Measurements from ENCODE around the gene PSME4. TPM values are rescaled to one million over a fixed set of nuclear protein-coding genes. Genes with fewer than 3 reads are reported as not detected.
"Not testable (repeated sequence)": the region's sequence is repeated elsewhere in the genome, so short reads cannot be mapped to it uniquely, and the experiment has no call there.

The PSME4 gene
- total RNA-seq, 4 donors from 2014 or later, result 20.0 to 94.5 (median 78.8) TPM

- TF ChIP-seq POLR2A (IDR thresholded peaks at IDR 0.05), result no peak
- no peak for TF ChIP-seq CTCF (IDR thresholded peaks at IDR 0.05)
- H3K27me3 ChIP-seq, result no peaks in the 10 kb centered on the region
- intact Hi-C loops (cut with DNase I; ENCODE audit: low total_unique reads), result no loop called here
- no peaks in the 10 kb centered on the region for H3K4me1 ChIP-seq
- H3K9me3 ChIP-seq, result no peaks in the 10 kb centered on the region
- no peak overlapping the region for H3K27ac ChIP-seq
- no peak for DNase-seq
- H3K36me3 ChIP-seq, result no peaks in the 10 kb centered on the region
- no peak overlapping the region for H3K4me3 ChIP-seq
Observed at GRCh38 chr2:53941749-53942148, 29.0 kb downstream of the PSME4 start.

- Histone ChIP-seq H3K9me3 (no peaks in the 10 kb centered on the region), H3K27ac (no peak overlapping the region), H3K4me3 (no peak overlapping the region), H3K27me3 (no peaks in the 10 kb centered on the region), H3K36me3 (no peaks in the 10 kb centered on the region), H3K4me1 (no peaks in the 10 kb centered on the region)
- intact Hi-C loops (cut with DNase I; ENCODE audit: low total_unique reads), result no loop called here
- TF ChIP-seq CTCF (IDR thresholded peaks at IDR 0.05) (no peak), POLR2A (IDR thresholded peaks at IDR 0.05) (no peak)
- no peak for DNase-seq
Observed at GRCh38 chr2:53939656-53940055, 31.1 kb downstream of the PSME4 start.

GRCh38 chr2:53938904-53939303 lies 31.9 kb downstream of the PSME4 start:
- DNase-seq, result no peak
- Histone ChIP-seq H3K27me3 (no peaks in the 10 kb centered on the region), H3K4me3 (no peak overlapping the region), H3K27ac (no peak overlapping the region), H3K4me1 (no peaks in the 10 kb centered on the region), H3K36me3 (no peaks in the 10 kb centered on the region), H3K9me3 (no peaks in the 10 kb centered on the region)
- intact Hi-C loops (cut with DNase I; ENCODE audit: low total_unique reads), result no loop called here
- TF ChIP-seq CTCF (IDR thresholded peaks at IDR 0.05), result no peak
- TF ChIP-seq POLR2A (IDR thresholded peaks at IDR 0.05), result no peak

- Histone ChIP-seq H3K27me3 (no peaks in the 10 kb centered on the region), H3K4me3 (no peak overlapping the region), H3K27ac (peak overlapping the region; percentile 57 to 74), H3K9me3 (no peaks in the 10 kb centered on the region), H3K4me1 (no peaks in the 10 kb centered on the region), H3K36me3 (no peaks in the 10 kb centered on the region)
- peak in 1 of 2 donors; percentile 31 for DNase-seq
- intact Hi-C loops (cut with DNase I; ENCODE audit: low total_unique reads), result no loop called here
- TF ChIP-seq CTCF (IDR thresholded peaks at IDR 0.05) (no peak), POLR2A (IDR thresholded peaks at IDR 0.05) (no peak)
Observed at GRCh38 chr2:53933329-53933728, 37.5 kb downstream of the PSME4 start.

GRCh38 chr2:53926321-53926720 lies 44.5 kb downstream of the PSME4 start:
- H3K4me3 ChIP-seq; H3K36me3 ChIP-seq; H3K4me1 ChIP-seq; DNase-seq; H3K27me3 ChIP-seq; intact Hi-C loops (cut with DNase I; ENCODE audit: low total_unique reads); H3K27ac ChIP-seq; H3K9me3 ChIP-seq: not testable (repeated sequence)

GRCh38 chr2:53913721-53914120 lies 57.1 kb downstream of the PSME4 start:
- Histone ChIP-seq H3K36me3 (no peaks in the 10 kb centered on the region), H3K27me3 (no peaks in the 10 kb centered on the region), H3K4me1 (peaks cover 0 to 4% of the 10 kb centered on the region in 2 donors), H3K27ac (no peak overlapping the region), H3K4me3 (no peak overlapping the region), H3K9me3 (no peaks in the 10 kb centered on the region)
- intact Hi-C loops (cut with DNase I; ENCODE audit: low total_unique reads), result no loop called here
- no peak for DNase-seq
- TF ChIP-seq CTCF (IDR thresholded peaks at IDR 0.05), result no peak
